ENCODE results near the gene MAPK11.

MAPK11 gene

DNA sequence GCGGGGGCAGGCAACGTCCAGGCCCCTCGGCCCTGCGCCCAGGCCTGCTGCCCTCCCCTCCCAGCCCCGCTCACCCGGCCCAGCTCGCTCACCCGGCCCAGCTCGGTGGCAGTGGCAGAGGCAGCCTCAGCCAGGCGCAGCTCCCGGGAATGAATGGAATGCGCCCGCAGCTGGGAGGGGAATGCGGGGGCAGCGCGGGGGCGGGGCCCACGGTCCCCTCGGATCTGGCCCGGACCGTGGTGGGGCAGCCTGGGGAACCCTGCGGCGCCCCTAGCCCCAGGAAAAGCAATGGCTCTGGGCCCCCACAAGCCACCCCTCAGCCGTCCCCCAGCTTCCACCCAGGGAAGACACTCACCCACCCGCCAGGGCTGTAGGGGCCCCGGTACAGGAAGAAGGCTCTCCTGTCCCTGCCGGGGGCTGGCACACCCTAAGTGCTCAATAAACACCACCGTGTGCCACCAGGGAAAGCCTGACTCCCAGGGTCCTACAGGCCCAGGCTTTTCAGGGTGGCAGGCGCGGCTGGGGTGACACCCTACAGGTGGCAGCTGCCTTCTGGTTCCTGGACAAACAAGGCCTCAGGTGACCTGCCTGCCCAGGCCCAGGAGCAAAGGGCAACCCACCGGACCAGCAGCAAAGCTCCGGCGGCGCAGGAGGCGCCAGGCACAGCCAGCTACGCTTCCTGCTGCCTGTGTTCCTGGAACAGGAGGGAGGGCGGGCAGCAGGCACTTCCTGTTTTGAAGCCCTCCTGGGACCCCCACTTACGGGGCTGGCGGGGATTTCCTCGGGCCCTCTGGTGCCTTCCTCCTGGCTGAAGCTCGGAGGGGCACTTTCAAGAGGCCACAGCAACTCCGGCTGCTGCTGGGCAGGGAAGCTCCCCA is 23.5 kb upstream of the MAPK11 start:
- no peak for DNase-seq (ENCODE audit: low spot score)

- DNase-seq (ENCODE audit: low spot score): no peak
Measured at GRCh38 chr22:50292643-50293440, 22.7 kb upstream of the MAPK11 start.

GRCh38 chr22:50289942-50290630 is 19.9 kb upstream of the MAPK11 start:
- DNase-seq (ENCODE audit: low spot score): no peak

- no peak for DNase-seq (ENCODE audit: low spot score)
Measured at GRCh38 chr22:50289151-50289941, 19.2 kb upstream of the MAPK11 start.

GRCh38 chr22:50287731-50288130 is 17.6 kb upstream of the MAPK11 start:
- DNase-seq (ENCODE audit: low spot score): no peak

DNA sequence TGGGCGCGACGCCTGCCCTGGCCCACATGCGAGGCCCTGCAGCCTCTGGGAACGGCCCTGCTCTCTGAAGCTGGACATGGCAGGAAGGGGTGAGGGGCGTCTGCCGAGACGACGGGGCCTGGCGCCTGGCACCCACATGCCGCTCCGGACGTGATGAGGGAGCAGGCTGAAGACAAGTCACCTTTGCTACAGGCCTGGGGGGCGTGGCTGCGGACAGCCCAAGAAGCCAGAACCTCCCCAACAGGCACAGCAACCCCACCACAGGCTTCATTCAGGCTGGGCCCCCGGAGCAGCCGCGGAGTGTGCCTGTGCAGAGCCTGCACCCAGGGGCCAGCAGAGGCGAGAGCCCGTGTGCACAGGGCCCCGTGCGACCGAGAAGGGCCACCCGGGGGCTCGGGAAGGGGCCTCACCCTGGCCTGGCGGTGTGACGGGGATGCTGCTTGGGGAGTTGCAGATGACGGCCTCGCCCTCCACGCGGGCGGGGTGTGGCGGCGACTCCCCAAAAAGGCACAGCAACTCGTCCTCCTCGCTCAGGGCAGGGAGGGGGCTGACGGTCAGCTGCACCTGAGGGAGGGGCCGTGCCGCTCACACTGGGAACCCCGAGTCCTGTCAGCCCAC is 16.6 kb upstream of the MAPK11 start:
- no peak for DNase-seq (ENCODE audit: low spot score)

DNA sequence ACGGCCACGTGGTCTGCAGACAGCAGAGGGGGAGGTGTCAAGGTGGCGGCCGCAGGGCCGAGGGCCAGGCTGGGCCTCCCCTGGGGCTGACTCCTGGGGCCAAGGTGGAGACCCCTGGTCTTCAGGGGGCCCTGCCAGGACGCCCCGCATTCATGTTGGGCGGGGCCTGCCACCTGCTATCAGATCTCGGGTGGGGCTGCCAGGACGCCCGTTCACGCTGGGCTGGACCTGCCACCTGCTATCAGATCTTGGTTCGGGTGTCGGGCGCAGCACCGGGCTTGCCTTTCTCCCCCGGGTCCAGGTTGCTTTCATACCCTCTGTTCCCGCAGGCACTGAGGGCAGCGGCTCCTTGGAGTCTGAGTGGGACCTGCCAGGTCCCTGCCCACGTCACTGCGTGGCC is 16.1 kb upstream of the MAPK11 start:
- DNase-seq (ENCODE audit: low spot score): no peak

- no peak for DNase-seq (ENCODE audit: low spot score)
Measured at GRCh38 chr22:50285568-50286229, 15.5 kb upstream of the MAPK11 start.

GRCh38 chr22:50284479-50284878 is 14.3 kb upstream of the MAPK11 start:
- no peak for DNase-seq (ENCODE audit: low spot score)

GRCh38 chr22:50283821-50284220 is 13.6 kb upstream of the MAPK11 start:
- no peak for DNase-seq (ENCODE audit: low spot score)

GRCh38 chr22:50282361-50283155 is 12.4 kb upstream of the MAPK11 start:
- no peak for DNase-seq (ENCODE audit: low spot score)

- no peak for DNase-seq (ENCODE audit: low spot score)
Measured at GRCh38 chr22:50281957-50282356, 11.8 kb upstream of the MAPK11 start.

- DNase-seq (ENCODE audit: low spot score): no peak
Measured at GRCh38 chr22:50281384-50281760, 11.2 kb upstream of the MAPK11 start.

DNA sequence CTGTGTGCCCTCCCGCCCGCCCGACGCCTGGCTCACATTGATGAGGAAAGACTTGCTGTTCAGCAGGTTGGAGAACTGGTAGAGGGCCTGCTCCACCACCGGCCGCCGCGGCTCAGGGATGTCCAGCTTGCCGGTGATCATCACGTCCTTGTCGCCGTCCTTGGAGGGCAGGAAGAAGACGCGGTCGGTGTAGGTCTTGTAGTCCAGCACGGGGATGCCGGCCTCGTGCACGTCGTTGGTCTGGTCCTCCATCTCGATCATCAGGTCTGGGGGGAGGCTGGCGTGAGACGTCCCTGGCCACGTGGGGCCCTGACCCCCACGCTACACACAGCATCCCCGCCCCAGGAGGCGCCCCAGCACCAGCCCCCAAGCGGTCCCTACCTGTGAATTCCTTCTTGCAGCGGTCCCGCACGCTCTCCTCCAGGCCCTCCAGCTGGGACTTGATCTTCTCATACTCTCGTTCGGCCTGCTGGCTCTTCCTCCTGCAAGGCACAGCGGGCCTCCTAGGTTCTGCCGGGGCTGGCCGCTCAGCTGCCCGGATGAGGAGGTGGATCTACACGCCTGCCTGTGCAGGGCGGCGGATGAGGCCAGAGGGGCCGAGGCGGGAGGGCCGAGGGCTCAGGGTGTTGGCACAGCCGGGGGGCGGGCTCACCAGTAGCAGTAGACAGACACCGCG is 10.7 kb upstream of the MAPK11 start:
- DNase-seq (ENCODE audit: low spot score): no peak

DNA sequence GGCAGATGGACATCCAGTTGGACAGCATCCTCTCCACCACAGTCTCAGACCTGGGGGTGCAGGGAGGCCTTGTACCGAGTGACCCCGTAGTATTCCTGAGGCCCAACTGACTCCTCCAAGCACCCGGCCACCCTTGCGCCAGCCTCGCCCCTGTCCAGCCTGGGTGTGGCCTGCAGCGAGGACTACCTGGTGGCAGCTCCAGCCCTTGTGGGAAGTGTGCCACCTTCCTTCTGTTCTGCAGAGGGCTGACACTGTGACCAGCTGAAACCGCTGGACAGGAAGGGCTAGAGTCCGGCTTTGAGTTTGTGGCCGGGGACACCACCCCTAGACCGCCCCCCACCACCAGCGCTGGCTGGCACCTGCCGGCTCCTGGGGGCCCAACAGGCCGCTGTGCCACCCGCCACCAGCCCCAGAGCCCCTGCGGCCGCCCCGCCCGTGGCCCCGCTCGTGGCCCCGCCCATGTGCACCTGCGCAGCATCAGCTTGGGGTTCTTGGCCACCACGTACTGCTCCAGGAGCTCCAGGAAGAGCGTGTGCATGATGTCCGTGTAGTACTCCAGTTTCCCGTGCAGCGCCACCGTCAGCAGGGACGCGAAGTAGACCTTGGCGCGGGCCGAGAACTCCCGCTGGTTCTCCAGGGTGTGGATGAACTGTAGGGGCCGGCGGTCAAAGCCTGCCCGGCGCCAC is 10.0 kb upstream of the MAPK11 start:
- no peak for DNase-seq (ENCODE audit: low spot score)

- DNase-seq (ENCODE audit: low spot score): no peak
Measured at GRCh38 chr22:50278956-50279619, 8.9 kb upstream of the MAPK11 start.

GRCh38 chr22:50278461-50278860 is 8.3 kb upstream of the MAPK11 start:
- no peak for DNase-seq (ENCODE audit: low spot score)

- no peak for DNase-seq (ENCODE audit: low spot score)
Measured at GRCh38 chr22:50277761-50278160, 7.6 kb upstream of the MAPK11 start.

Data from hematopoietic multipotent progenitor cell treated with erythropoietin and hydrocortisone succinate and interleukin-3 and kit ligand, for 15 days (in vitro differentiated cells).